8988T (cell line): ENCODE data around the gene MBD3.

ENCODE experiments used
- DNase-seq: peaks from one replicate; pipeline ENCODE4 v3.0.0; 2011

The MBD3 gene

GRCh38 chr19:1592024-1592754, 476 bp downstream of the MBD3 start:
- peak; percentile 86 for DNase-seq

- no peak for DNase-seq
Measured at GRCh38 chr19:1591421-1592023, 1.1 kb downstream of the MBD3 start.

GRCh38 chr19:1590641-1591397, 1.8 kb downstream of the MBD3 start:
- peak; percentile 50 for DNase-seq

- DNase-seq = no peak
Measured at GRCh38 chr19:1587872-1588271, 4.8 kb downstream of the MBD3 start.

GRCh38 chr19:1585243-1585580, 7.5 kb downstream of the MBD3 start:
- no peak for DNase-seq

GRCh38 chr19:1584500-1585242, 8.0 kb downstream of the MBD3 start:
- DNase-seq = no peak

- no peak for DNase-seq
Measured at GRCh38 chr19:1582201-1582600, 10.5 kb downstream of the MBD3 start.

- DNase-seq = no peak
Measured at GRCh38 chr19:1580957-1581356, 11.7 kb downstream of the MBD3 start.

GRCh38 chr19:1580382-1580781, 12.3 kb downstream of the MBD3 start:
- DNase-seq = no peak

- no peak for DNase-seq
Measured at GRCh38 chr19:1579222-1579621, 13.4 kb downstream of the MBD3 start.

GRCh38 chr19:1577929-1578618, 14.6 kb downstream of the MBD3 start:
- DNase-seq = no peak

- no peak for DNase-seq
Measured at GRCh38 chr19:1577090-1577928, 15.4 kb downstream of the MBD3 start.

- no peak for DNase-seq
Measured at GRCh38 chr19:1576242-1577089, 16.2 kb downstream of the MBD3 start.

- DNase-seq = no peak
Measured at GRCh38 chr19:1575323-1576241, 17.1 kb downstream of the MBD3 start.

- DNase-seq = no peak
Measured at GRCh38 chr19:1574354-1575136, 18.1 kb downstream of the MBD3 start.

- DNase-seq = no peak
Measured at GRCh38 chr19:1572795-1573194, 19.9 kb downstream of the MBD3 start.

GRCh38 chr19:1571358-1571757, 21.3 kb downstream of the MBD3 start:
- no peak for DNase-seq

- no peak for DNase-seq
Measured at GRCh38 chr19:1570836-1571235, 21.8 kb downstream of the MBD3 start.

- DNase-seq = no peak
Measured at GRCh38 chr19:1569997-1570396, 22.7 kb downstream of the MBD3 start.
